MM.1S (cell line): ENCODE measurements around the gene SHC3.

Experiments
- DNase-seq: peaks from one replicate; pipeline ENCODE4 v3.0.0-alpha.2; 2015
- H2AFZ ChIP-seq: fragments of 300-600 bp; sonication (generic); 2 replicates; pipeline ENCODE4 v1.6.0; 2016; ENCODE audit warnings: antibody characterized with exemption, low read length
- H3F3A ChIP-seq: fragments of 300-600 bp; sonication (generic); 2 replicates; pipeline ENCODE4 v1.6.1; 2016; ENCODE audit warnings: mild to moderate bottlenecking, antibody characterized with exemption, low read length, moderate library complexity, mixed read lengths; ENCODE audit not compliant: insufficient read depth
- H3K27ac ChIP-seq: fragments of 300-600 bp; sonication (generic); 2 replicates; pipeline ENCODE4 v1.5.1; 2016; ENCODE audit warnings: mild to moderate bottlenecking, low read length
- H3K27me3 ChIP-seq: fragments of 300-600 bp; sonication (generic); replicated peaks from 2 replicates; pipeline ENCODE4 v1.6.0; 2016; ENCODE audit warnings: low read length; ENCODE audit not compliant: insufficient read depth
- H3K36me3 ChIP-seq: fragments of 300-600 bp; sonication (generic); replicated peaks from 2 replicates; pipeline ENCODE4 v1.6.1; 2016; ENCODE audit warnings: mild to moderate bottlenecking, low read length, mixed read lengths; ENCODE audit not compliant: insufficient read depth
- H3K4me1 ChIP-seq: fragments of 300-600 bp; sonication (generic); 2 replicates; pipeline ENCODE4 v1.6.1; 2016; ENCODE audit warnings: low read length, mixed read lengths
- H3K4me2 ChIP-seq: fragments of 300-600 bp; sonication (generic); 2 replicates; pipeline ENCODE4 v1.6.0; 2016; ENCODE audit warnings: low read depth, low read length
- H3K4me3 ChIP-seq: fragments of 300-600 bp; sonication (generic); 2 replicates; pipeline ENCODE4 v1.5.1; 2016; ENCODE audit warnings: low read length, mixed read lengths
- H3K79me2 ChIP-seq: fragments of 300-600 bp; sonication (generic); 2 replicates; pipeline ENCODE4 v1.6.1; 2016; ENCODE audit warnings: mixed run types, low read length, mixed read lengths
- H3K9ac ChIP-seq: fragments of 300-600 bp; sonication (generic); 2 replicates; pipeline ENCODE4 v1.6.1; 2016; ENCODE audit warnings: low read length, mixed read lengths
- H3K9me2 ChIP-seq: fragments of 300-600 bp; sonication (generic); replicated peaks from 2 replicates; pipeline ENCODE4 v1.6.1; 2016; ENCODE audit warnings: mild to moderate bottlenecking, low read length, mixed read lengths; ENCODE audit not compliant: insufficient read depth
- H3K9me3 ChIP-seq: fragments of 300-600 bp; sonication (generic); replicated peaks from 2 replicates; pipeline ENCODE4 v1.6.1; 2016; ENCODE audit warnings: mild to moderate bottlenecking, low read length, mixed read lengths; ENCODE audit not compliant: insufficient read depth
- H4K20me1 ChIP-seq: fragments of 300-600 bp; sonication (generic); 2 replicates; pipeline ENCODE4 v1.6.1; 2016; ENCODE audit warnings: mild to moderate bottlenecking, low read length, moderate library complexity, mixed read lengths; ENCODE audit not compliant: insufficient read depth
- CTCF ChIP-seq: fragments of 300-600 bp; sonication (generic); IDR thresholded peaks from 2 replicates; pipeline ENCODE4 v1.5.1; 2016; ENCODE audit warnings: antibody characterized with exemption, low read length, mixed read lengths
- EZH2 ChIP-seq: fragments of 300-600 bp; sonication (generic); optimal IDR thresholded peaks from 2 replicates; pipeline ENCODE3; 2017; ENCODE audit warnings: low read depth, mild to moderate bottlenecking, antibody characterized with exemption, low read length, mixed read lengths
- EZH2phosphoT487 ChIP-seq: fragments of 300-600 bp; sonication (generic); IDR thresholded peaks from 2 replicates; pipeline ENCODE4 v1.6.1; 2018; ENCODE audit warnings: antibody characterized with exemption, low read length

SHC3 gene

GRCh38 chr9:88995627-88996026 lies 183.0 kb downstream of the SHC3 start:
- Histone ChIP-seq H3K27ac (no peak overlapping the region), H3K4me3 (no peak overlapping the region), H3K36me3 (no peaks in the 10 kb centered on the region), H4K20me1 (no peaks in the 10 kb centered on the region), H3K9me3 (no peaks in the 10 kb centered on the region), H3K4me1 (no peaks in the 10 kb centered on the region), H3K9me2 (no peaks in the 10 kb centered on the region), H3F3A (no peaks in the 10 kb centered on the region), H3K79me2 (no peaks in the 10 kb centered on the region), H3K4me2 (no peak overlapping the region), H2AFZ (no peak overlapping the region), H3K9ac (no peak overlapping the region), H3K27me3 (peaks cover 15% of the 10 kb centered on the region)
- DNase-seq = no peak
- TF ChIP-seq EZH2 = no peak
- no peak for TF ChIP-seq EZH2phosphoT487

GRCh38 chr9:88995200-88995577 lies 183.4 kb downstream of the SHC3 start:
- Histone ChIP-seq H3K4me2 (no peak overlapping the region), H3K9me2 (no peaks in the 10 kb centered on the region), H2AFZ (no peak overlapping the region), H3K4me3 (no peak overlapping the region), H3K36me3 (no peaks in the 10 kb centered on the region), H3K9me3 (no peaks in the 10 kb centered on the region), H4K20me1 (no peaks in the 10 kb centered on the region), H3K4me1 (no peaks in the 10 kb centered on the region), H3F3A (no peaks in the 10 kb centered on the region), H3K79me2 (no peaks in the 10 kb centered on the region), H3K9ac (no peak overlapping the region), H3K27ac (no peak overlapping the region), H3K27me3 (peaks cover 15% of the 10 kb centered on the region)
- no peak for TF ChIP-seq EZH2
- no peak for TF ChIP-seq CTCF
- no peak for TF ChIP-seq EZH2phosphoT487
- no peak for DNase-seq

GRCh38 chr9:88994469-88995199 lies 184.0 kb downstream of the SHC3 start:
- H3K4me1 ChIP-seq = no peaks in the 10 kb centered on the region
- H3K9me3 ChIP-seq = no peaks in the 10 kb centered on the region
- no peaks in the 10 kb centered on the region for H3K36me3 ChIP-seq
- no peak overlapping the region for H3K27ac ChIP-seq
- no peaks in the 10 kb centered on the region for H3K79me2 ChIP-seq
- TF ChIP-seq EZH2 (no peak), EZH2phosphoT487 (no peak), CTCF (no peak)
- H4K20me1 ChIP-seq = no peaks in the 10 kb centered on the region
- H3K9ac ChIP-seq = no peak overlapping the region
- DNase-seq = no peak
- no peak overlapping the region for H2AFZ ChIP-seq
- no peaks in the 10 kb centered on the region for H3F3A ChIP-seq
- H3K27me3 ChIP-seq = peaks cover 15% of the 10 kb centered on the region
- H3K4me2 ChIP-seq = no peak overlapping the region
- no peak overlapping the region for H3K4me3 ChIP-seq
- H3K9me2 ChIP-seq = no peaks in the 10 kb centered on the region

GRCh38 chr9:88993871-88994460 lies 184.7 kb downstream of the SHC3 start:
- Histone ChIP-seq H2AFZ (no peak overlapping the region), H3K9me2 (no peaks in the 10 kb centered on the region), H3F3A (no peaks in the 10 kb centered on the region), H3K4me2 (no peak overlapping the region), H3K36me3 (no peaks in the 10 kb centered on the region), H3K4me3 (no peak overlapping the region), H3K27me3 (peaks cover 15% of the 10 kb centered on the region), H3K79me2 (no peaks in the 10 kb centered on the region), H3K27ac (no peak overlapping the region), H3K4me1 (no peaks in the 10 kb centered on the region), H3K9ac (no peak overlapping the region), H4K20me1 (no peaks in the 10 kb centered on the region), H3K9me3 (no peaks in the 10 kb centered on the region)
- TF ChIP-seq EZH2phosphoT487 (no peak), CTCF (no peak), EZH2 (no peak)
- DNase-seq = no peak
